ENCODE data around the gene TENM3.

GRCh38 chr4:182812916-182813315 is 569.7 kb downstream of the TENM3 start:
- TF ChIP-seq CTCF (IDR thresholded peaks at IDR 0.05; ENCODE audit: low read depth, low read length) (no peak), EZH2phosphoT487 (IDR thresholded peaks at IDR 0.05; ENCODE audit: low read depth) (no peak)
